Neural progenitor cell (in vitro differentiated cells): ENCODE measurements around the gene SH3BP5L. TPM values are rescaled to one million over a fixed set of nuclear protein-coding genes. Genes with fewer than 3 reads are reported as not detected.

Experiments
- DNase-seq: peaks from one replicate; pipeline ENCODE4 v3.0.0-alpha.2; 2016; ENCODE audit warnings: low spot score
- H2AFZ ChIP-seq: fragments of 200-600 bp; sonication (generic); replicated peaks from 2 replicates; pipeline ENCODE4 v1.6.1; 2016; ENCODE audit warnings: antibody characterized with exemption
- H3F3A ChIP-seq: fragments of 200-600 bp; sonication (generic); 2 replicates; pipeline ENCODE4 v1.6.1; 2016; ENCODE audit warnings: antibody characterized with exemption, low read depth
- H3K27ac ChIP-seq: fragments of 200-600 bp; sonication (generic); 2 replicates; pipeline ENCODE4 v1.5.1; 2016; ENCODE audit warnings: mild to moderate bottlenecking
- H3K27me3 ChIP-seq: fragments of 200-600 bp; sonication (generic); 2 replicates; pipeline ENCODE4 v1.6.1; 2016; ENCODE audit warnings: mild to moderate bottlenecking, moderate library complexity
- H3K36me3 ChIP-seq: fragments of 200-600 bp; sonication (generic); 2 replicates; pipeline ENCODE4 v1.5.1; 2016
- H3K4me1 ChIP-seq: fragments of 200-600 bp; sonication (generic); 2 replicates; pipeline ENCODE4 v1.6.1; 2016; ENCODE audit warnings: mixed run types
- H3K4me2 ChIP-seq: fragments of 200-600 bp; sonication (generic); 2 replicates; pipeline ENCODE4 v1.6.1; 2016
- H3K4me3 ChIP-seq: fragments of 200-600 bp; sonication (generic); 2 replicates; pipeline ENCODE4 v1.5.1; 2016
- H3K79me2 ChIP-seq: fragments of 200-600 bp; sonication (generic); 2 replicates; pipeline ENCODE4 v1.6.1; 2016; ENCODE audit warnings: low read depth
- H3K9ac ChIP-seq: fragments of 200-600 bp; sonication (generic); 2 replicates; pipeline ENCODE4 v1.6.1; 2016
- H3K9me3 ChIP-seq: fragments of 200-600 bp; sonication (generic); 2 replicates; pipeline ENCODE4 v1.5.1; 2016; ENCODE audit warnings: low read depth
- H4K20me1 ChIP-seq: fragments of 200-600 bp; sonication (generic); 2 replicates; pipeline ENCODE4 v1.6.1; 2016; ENCODE audit warnings: low read depth
- H3K27ac Mint-ChIP-seq: 3 replicates; pipeline ENCODE4 v1.8.0; 2021; ENCODE audit warnings: mixed read lengths
- H3K27me3 Mint-ChIP-seq: 2 replicates; pipeline ENCODE4 v1.8.0; 2022; ENCODE audit warnings: low read depth, mild to moderate bottlenecking, inconsistent platforms, moderate library complexity, mixed read lengths; ENCODE audit not compliant: insufficient read depth
- H3K36me3 Mint-ChIP-seq: 3 replicates; pipeline ENCODE4 v1.8.0; 2021; ENCODE audit warnings: mixed read lengths
- H3K4me1 Mint-ChIP-seq: 3 replicates; pipeline ENCODE4 v1.8.0; 2021; ENCODE audit warnings: mixed read lengths
- H3K4me3 Mint-ChIP-seq: 3 replicates; pipeline ENCODE4 v1.8.0; 2021; ENCODE audit warnings: mild to moderate bottlenecking, moderate library complexity, mixed read lengths
- H3K9me3 Mint-ChIP-seq: 3 replicates; pipeline ENCODE4 v1.8.0; 2020; ENCODE audit warnings: mixed read lengths
- EZH2 ChIP-seq: fragments of 200-600 bp; sonication (generic); IDR thresholded peaks from 2 replicates; pipeline ENCODE4 v1.6.1; 2017; ENCODE audit warnings: antibody characterized with exemption, mild to moderate bottlenecking, moderate library complexity
- EZH2phosphoT487 ChIP-seq: fragments of 200-600 bp; sonication (generic); IDR thresholded peaks from 2 replicates; pipeline ENCODE4 v1.6.1; 2017; ENCODE audit warnings: antibody characterized with exemption
- total RNA-seq: library from RNA; depleted of rRNA; stranded (reverse); fragments of >200 nt; gene quantifications from 2 replicates; pipeline ENCODE4 v1.2.3, GENCODE V29; 2015; ENCODE audit warnings: low replicate concordance
- TF ChIP-seq, protein P1 (sequence below): fragments of 200-600 bp; sonication (generic); IDR thresholded peaks from 2 replicates; pipeline ENCODE4 v1.5.1; 2017; ENCODE audit warnings: antibody characterized with exemption, mild to moderate bottlenecking

The SH3BP5L gene
- total RNA-seq, 1 donor from 2014 or later, result 9.6 TPM

DNA sequence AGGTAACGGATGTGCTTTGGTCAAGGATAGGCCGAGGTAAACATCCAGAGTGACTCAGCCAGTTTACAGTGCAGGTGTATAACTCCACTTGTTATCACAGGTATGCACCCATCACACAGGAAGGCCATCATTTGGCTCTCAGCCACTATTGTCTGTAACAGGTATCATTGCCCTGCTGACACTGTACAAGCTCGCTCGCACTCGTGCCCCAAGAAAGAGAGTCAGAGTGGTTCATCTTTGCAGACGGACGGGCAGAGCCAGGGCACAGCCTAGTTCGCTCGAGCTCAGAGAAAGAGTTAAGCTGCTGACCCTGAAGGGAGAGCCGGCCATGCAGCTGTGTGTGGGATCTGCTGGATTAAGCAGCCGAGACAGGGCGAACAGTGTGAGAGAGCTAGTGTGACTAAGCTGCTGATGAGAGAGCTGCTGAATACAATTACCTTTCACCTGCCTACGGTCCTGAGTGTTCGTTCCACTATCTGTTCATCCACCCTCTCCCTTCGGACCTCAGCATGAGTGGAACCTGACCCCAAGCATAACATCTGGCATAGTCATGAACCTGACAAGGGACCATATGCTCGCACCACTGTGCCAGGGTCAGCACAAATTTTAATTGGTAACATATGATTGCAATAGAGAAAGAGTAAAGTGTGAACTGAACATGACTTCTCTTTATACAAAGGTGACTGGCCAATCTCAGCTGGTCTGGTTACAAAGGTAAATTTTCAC lies 43.1 kb downstream of the SH3BP5L start:
- no peaks in the 10 kb centered on the region for H3K36me3 Mint-ChIP-seq
- peaks cover 9% of the 10 kb centered on the region for H3K9me3 Mint-ChIP-seq
- H3K4me1 Mint-ChIP-seq, result no peaks in the 10 kb centered on the region
- Histone ChIP-seq H3K27ac (no peak overlapping the region), H3F3A (no peaks in the 10 kb centered on the region), H3K36me3 (no peaks in the 10 kb centered on the region), H4K20me1 (no peaks in the 10 kb centered on the region), H3K4me2 (no peak overlapping the region), H3K4me3 (no peak overlapping the region), H3K9ac (no peak overlapping the region), H3K4me1 (no peaks in the 10 kb centered on the region), H3K27me3 (no peaks in the 10 kb centered on the region), H3K79me2 (no peaks in the 10 kb centered on the region), H3K9me3 (peaks cover 8% of the 10 kb centered on the region), H2AFZ (no peak overlapping the region)
- no peak overlapping the region for H3K4me3 Mint-ChIP-seq
- TF ChIP-seq EZH2phosphoT487 (no peak), EZH2 (no peak)
- TF ChIP-seq, protein P1, sequence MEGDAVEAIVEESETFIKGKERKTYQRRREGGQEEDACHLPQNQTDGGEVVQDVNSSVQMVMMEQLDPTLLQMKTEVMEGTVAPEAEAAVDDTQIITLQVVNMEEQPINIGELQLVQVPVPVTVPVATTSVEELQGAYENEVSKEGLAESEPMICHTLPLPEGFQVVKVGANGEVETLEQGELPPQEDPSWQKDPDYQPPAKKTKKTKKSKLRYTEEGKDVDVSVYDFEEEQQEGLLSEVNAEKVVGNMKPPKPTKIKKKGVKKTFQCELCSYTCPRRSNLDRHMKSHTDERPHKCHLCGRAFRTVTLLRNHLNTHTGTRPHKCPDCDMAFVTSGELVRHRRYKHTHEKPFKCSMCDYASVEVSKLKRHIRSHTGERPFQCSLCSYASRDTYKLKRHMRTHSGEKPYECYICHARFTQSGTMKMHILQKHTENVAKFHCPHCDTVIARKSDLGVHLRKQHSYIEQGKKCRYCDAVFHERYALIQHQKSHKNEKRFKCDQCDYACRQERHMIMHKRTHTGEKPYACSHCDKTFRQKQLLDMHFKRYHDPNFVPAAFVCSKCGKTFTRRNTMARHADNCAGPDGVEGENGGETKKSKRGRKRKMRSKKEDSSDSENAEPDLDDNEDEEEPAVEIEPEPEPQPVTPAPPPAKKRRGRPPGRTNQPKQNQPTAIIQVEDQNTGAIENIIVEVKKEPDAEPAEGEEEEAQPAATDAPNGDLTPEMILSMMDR, result no peak
- no peak overlapping the region for H3K27ac Mint-ChIP-seq
- peaks cover 4% of the 10 kb centered on the region for H3K27me3 Mint-ChIP-seq
- no peak for DNase-seq

DNA sequence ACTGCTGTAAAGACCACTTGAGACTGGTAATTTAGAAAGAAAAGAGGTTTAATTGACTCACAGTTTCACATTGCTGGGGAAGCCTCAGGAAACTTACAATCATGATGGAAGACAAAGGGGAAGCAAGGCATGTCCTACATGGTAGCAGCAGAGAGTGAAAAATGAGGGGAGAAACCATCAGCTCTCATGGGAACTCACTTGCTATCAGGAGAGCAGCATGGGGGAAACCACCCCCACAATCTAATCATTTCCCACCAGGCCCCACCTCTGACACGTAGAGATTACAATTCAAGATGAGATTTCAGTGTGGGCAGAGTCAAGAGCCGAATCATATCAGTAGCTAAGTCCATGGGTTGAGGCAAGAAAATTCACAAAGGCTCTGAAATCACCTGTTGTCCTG lies 46.4 kb downstream of the SH3BP5L start:
- Histone ChIP-seq H2AFZ (no peak overlapping the region), H3K9me3 (peaks cover 12% of the 10 kb centered on the region), H3K4me3 (no peak overlapping the region), H3K36me3 (no peaks in the 10 kb centered on the region), H3K4me2 (no peak overlapping the region), H3K27me3 (no peaks in the 10 kb centered on the region), H3K4me1 (no peaks in the 10 kb centered on the region), H3F3A (no peaks in the 10 kb centered on the region), H3K27ac (no peak overlapping the region), H3K9ac (no peak overlapping the region), H4K20me1 (no peaks in the 10 kb centered on the region), H3K79me2 (no peaks in the 10 kb centered on the region)
- Mint-ChIP-seq H3K4me1 (no peaks in the 10 kb centered on the region), H3K4me3 (no peak overlapping the region), H3K27me3 (peaks cover 5% of the 10 kb centered on the region), H3K9me3 (peaks cover 9% of the 10 kb centered on the region), H3K36me3 (no peaks in the 10 kb centered on the region), H3K27ac (no peak overlapping the region)
- DNase-seq, result no peak
- TF ChIP-seq EZH2 (no peak), EZH2phosphoT487 (no peak)
- TF ChIP-seq, protein P1, result no peak

DNA sequence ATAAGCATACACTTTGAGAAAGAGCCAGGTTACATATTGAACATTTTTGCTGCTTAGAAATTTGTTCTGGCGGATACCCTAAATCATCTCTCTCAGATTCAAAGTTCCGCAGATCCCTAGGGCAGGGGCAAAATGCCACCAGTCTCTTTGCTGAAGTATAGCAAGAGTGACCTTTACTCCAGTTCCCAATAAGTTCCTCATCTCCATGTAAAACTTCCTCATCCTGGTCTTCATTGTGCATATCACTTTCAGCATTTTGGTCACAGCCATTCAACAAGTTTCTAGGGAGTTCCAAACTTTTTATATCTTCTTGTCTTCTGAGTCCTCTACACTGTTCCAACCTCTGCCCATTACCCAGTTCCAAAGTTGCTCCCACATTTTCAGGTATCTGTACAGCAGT lies 46.8 kb downstream of the SH3BP5L start:
- TF ChIP-seq, protein P1, result no peak
- no peak for TF ChIP-seq EZH2phosphoT487
- no peak for TF ChIP-seq EZH2
- H3K79me2 ChIP-seq, result no peaks in the 10 kb centered on the region
- H3K36me3 ChIP-seq, result no peaks in the 10 kb centered on the region
- H3K27me3 Mint-ChIP-seq, result peaks cover 8% of the 10 kb centered on the region
- DNase-seq, result no peak
- H3K4me3 ChIP-seq, result no peak overlapping the region
- H4K20me1 ChIP-seq, result no peaks in the 10 kb centered on the region
- H3K36me3 Mint-ChIP-seq, result no peaks in the 10 kb centered on the region
- no peaks in the 10 kb centered on the region for H3K27me3 ChIP-seq
- H3K4me1 Mint-ChIP-seq, result no peaks in the 10 kb centered on the region
- H3K9me3 ChIP-seq, result peaks cover 12% of the 10 kb centered on the region
- no peak overlapping the region for H2AFZ ChIP-seq
- no peak overlapping the region for H3K27ac ChIP-seq
- no peak overlapping the region for H3K27ac Mint-ChIP-seq
- H3F3A ChIP-seq, result no peaks in the 10 kb centered on the region
- no peaks in the 10 kb centered on the region for H3K4me1 ChIP-seq
- H3K4me3 Mint-ChIP-seq, result no peak overlapping the region
- H3K9me3 Mint-ChIP-seq, result peaks cover 9% of the 10 kb centered on the region
- no peak overlapping the region for H3K4me2 ChIP-seq
- no peak overlapping the region for H3K9ac ChIP-seq
